ENCODE results near the gene PAGE2B. TPM values are rescaled to one million over a fixed set of nuclear protein-coding genes. Genes with fewer than 3 reads are reported as not detected.

The PAGE2B gene
- total RNA-seq, 1 experiment from 2014 or later: 0.94 TPM

GRCh38 chrX:55026143-55026542, 48.7 kb upstream of the PAGE2B start (continued):
- TF ChIP-seq AFF4 (CRISPR knock-in tag; IDR thresholded peaks at IDR 0.05; ENCODE audit: borderline replicate concordance): no peak

GRCh38 chrX:55026840-55027239, 48.0 kb upstream of the PAGE2B start:
- H3K9me3 Mint-ChIP-seq: no peaks in the 10 kb centered on the region
- no peak for ATAC-seq
- TF ChIP-seq CDX4 (CRISPR knock-in tag; IDR thresholded peaks at IDR 0.05; ENCODE audit: borderline replicate concordance) (no peak), GABPB1 (CRISPR knock-in tag; IDR thresholded peaks at IDR 0.05) (no peak), PRDM15 (CRISPR knock-in tag; IDR thresholded peaks at IDR 0.05) (no peak), FOXJ3 (CRISPR knock-in tag; IDR thresholded peaks at IDR 0.05; ENCODE audit: borderline replicate concordance) (no peak), E2F5 (CRISPR knock-in tag; IDR thresholded peaks at IDR 0.05) (no peak), ELF4 (CRISPR knock-in tag; IDR thresholded peaks at IDR 0.05; ENCODE audit: low read depth) (no peak), RELA (CRISPR knock-in tag; IDR thresholded peaks at IDR 0.05; ENCODE audit: borderline replicate concordance) (no peak), ZSCAN18 (CRISPR knock-in tag; IDR thresholded peaks at IDR 0.05) (no peak), NR2C2 (CRISPR knock-in tag; IDR thresholded peaks at IDR 0.05) (no peak), ZNF425 (CRISPR knock-in tag; conservative IDR thresholded peaks at IDR 0.05) (no peak), ZNF423 (CRISPR knock-in tag; IDR thresholded peaks at IDR 0.05) (no peak), TEAD1 (CRISPR knock-in tag; IDR thresholded peaks at IDR 0.05) (no peak), STAT6 (CRISPR knock-in tag; conservative IDR thresholded peaks at IDR 0.05; ENCODE audit: low read depth) (no peak), MXD4 (CRISPR knock-in tag; IDR thresholded peaks at IDR 0.05; ENCODE audit: borderline replicate concordance) (no peak), MAX (CRISPR knock-in tag; IDR thresholded peaks at IDR 0.05) (no peak)
- ChIA-PET CTCF (no interaction called here), POLR2A (no interaction called here)
- no peaks in the 10 kb centered on the region for H3K36me3 Mint-ChIP-seq
- no peak overlapping the region for H3K27ac Mint-ChIP-seq
- H3K27me3 Mint-ChIP-seq (ENCODE audit: low read depth): no peaks in the 10 kb centered on the region
- H3K4me1 Mint-ChIP-seq: peaks cover 16% of the 10 kb centered on the region
- no peak for DNase-seq (ENCODE audit: low spot score)
- H3K4me3 Mint-ChIP-seq: no peak overlapping the region

All from WTC11 (cell line).